ENCODE results near the gene ANO1.

DNA sequence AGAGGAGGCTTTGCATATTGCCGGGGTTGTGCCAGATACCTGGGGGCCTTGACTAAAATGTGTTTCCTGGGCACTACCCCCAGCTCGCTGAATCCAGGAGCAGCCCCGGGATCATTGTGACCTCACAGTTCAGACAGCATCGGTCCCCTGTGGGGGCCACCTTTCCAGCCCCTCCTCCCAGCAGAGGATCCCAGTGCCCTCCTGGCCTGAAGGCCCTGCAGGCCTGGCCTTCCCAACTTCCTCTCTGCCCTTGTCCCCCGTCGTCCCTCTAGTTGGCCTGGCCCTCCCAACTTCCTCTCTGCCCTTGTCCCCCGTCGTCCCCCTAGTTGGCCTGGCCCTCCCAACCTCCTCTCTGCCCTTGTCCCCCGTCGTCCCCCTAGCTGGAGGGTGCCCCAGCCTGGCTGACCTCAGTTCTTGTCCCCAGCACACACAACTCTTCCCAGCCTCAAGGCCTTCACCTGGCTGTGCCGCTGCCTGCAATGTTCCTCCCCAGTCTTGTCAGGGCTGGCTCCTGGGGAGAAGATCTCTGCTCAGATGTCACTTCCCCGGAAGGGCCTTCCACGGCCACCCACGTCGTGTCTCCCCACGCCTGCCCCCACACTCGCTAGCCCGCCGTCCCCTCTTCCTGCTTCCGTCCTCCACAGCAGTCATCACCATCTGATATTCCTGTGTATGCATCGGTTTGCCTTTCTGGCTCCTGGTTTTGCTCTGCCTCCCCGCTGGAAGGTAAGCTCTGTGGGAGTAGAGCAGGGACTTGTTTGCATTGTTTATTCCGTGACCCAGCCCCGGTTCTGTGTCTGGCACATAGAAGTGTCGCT is 12.6 kb upstream of the ANO1 start:
- TF ChIP-seq, protein P1, sequence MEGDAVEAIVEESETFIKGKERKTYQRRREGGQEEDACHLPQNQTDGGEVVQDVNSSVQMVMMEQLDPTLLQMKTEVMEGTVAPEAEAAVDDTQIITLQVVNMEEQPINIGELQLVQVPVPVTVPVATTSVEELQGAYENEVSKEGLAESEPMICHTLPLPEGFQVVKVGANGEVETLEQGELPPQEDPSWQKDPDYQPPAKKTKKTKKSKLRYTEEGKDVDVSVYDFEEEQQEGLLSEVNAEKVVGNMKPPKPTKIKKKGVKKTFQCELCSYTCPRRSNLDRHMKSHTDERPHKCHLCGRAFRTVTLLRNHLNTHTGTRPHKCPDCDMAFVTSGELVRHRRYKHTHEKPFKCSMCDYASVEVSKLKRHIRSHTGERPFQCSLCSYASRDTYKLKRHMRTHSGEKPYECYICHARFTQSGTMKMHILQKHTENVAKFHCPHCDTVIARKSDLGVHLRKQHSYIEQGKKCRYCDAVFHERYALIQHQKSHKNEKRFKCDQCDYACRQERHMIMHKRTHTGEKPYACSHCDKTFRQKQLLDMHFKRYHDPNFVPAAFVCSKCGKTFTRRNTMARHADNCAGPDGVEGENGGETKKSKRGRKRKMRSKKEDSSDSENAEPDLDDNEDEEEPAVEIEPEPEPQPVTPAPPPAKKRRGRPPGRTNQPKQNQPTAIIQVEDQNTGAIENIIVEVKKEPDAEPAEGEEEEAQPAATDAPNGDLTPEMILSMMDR (IDR thresholded peaks at IDR 0.05) = no peak
- TF ChIP-seq POLR2A (IDR thresholded peaks at IDR 0.05) = no peak
